Measurements from ENCODE around the gene PLCH1. TPM values are rescaled to one million over a fixed set of nuclear protein-coding genes. Genes with fewer than 3 reads are reported as not detected.

The PLCH1 gene
- total and polyA plus RNA-seq, 2 of the 13 experiments (the other 11 are each of a cell fraction or from before 2014, with no cell fraction given), result 2.0 to 3.0 TPM

- ChIA-PET CTCF (ENCODE audit: low intra/inter-chr PET ratio, low total read pairs) (no interaction called here), POLR2A (no interaction called here)
- H2AFZ ChIP-seq (ENCODE audit: low read length), result no peak overlapping the region
- no peaks in the 10 kb centered on the region for H3K79me2 ChIP-seq (ENCODE audit: insufficient read depth, low read length)
- in situ Hi-C loops (cut with HindIII; ENCODE audit: extremely low pct_ligation_motif_present, low pct_unique_long_range_greater_than_20kb) (loop anchor here (25.0 kb wide), 1 partner anchor 599 kb away; no protein-coding TSS in a partner anchor), intact Hi-C loops (cut with micrococcal nuclease; ENCODE audit: unreplicated experiment) (no loop called here)
- H3K4me2 ChIP-seq (ENCODE audit: low read depth, low read length), result no peak overlapping the region
- H3K27me3 ChIP-seq (ENCODE audit: control insufficient read depth in 1 of 2, insufficient read depth in 2 of 2, low read length in 2 of 2), result no peaks in the 10 kb centered on the region
- FAIRE-seq (no peak), ATAC-seq (no peak), DNase-seq (ENCODE audit: low spot score) (no peak)
- 0 out of 2 replicates have a peak, but pooled peaks cover 3% of the 10 kb centered on the region for H3K9me3 ChIP-seq (ENCODE audit: low read length)
- H3K36me3 ChIP-seq (replicated peaks in 1 of 2; ENCODE audit: control insufficient read depth in 1 of 2, insufficient read depth in 2 of 2, low read length in 2 of 2), result no peaks in the 10 kb centered on the region
- no peak overlapping the region for H3K4me3 ChIP-seq (replicated peaks in 1 of 3; ENCODE audit: insufficient read depth in 1 of 3, low read depth in 2 of 3, low read length in 3 of 3)
- no peak overlapping the region for H3K27ac ChIP-seq (ENCODE audit: extremely low read length, insufficient read depth, low read length)
- H4K20me1 ChIP-seq (ENCODE audit: insufficient read depth, low read length), result no peaks in the 10 kb centered on the region
- no peaks in the 10 kb centered on the region for H3K4me1 ChIP-seq (ENCODE audit: insufficient read depth, low read length)
- H3K9ac ChIP-seq (ENCODE audit: insufficient read depth, low read depth, low read length), result no peak overlapping the region
- BruUV-seq (replicated peaks), result no TSS peak
- whole genome bisulfite sequencing (ENCODE audit: low lambda C conversion rate), result 47% methylated on average over 10 of the region's 10 CpGs
- TF ChIP-seq CEBPB (IDR thresholded peaks at IDR 0.05; ENCODE audit: borderline replicate concordance, low read depth, low read length), result peak; percentile 51
- no peak for TF ChIP-seq TBX3 (IDR thresholded peaks at IDR 0.05; ENCODE audit: borderline replicate concordance)
These were observed 381.8 kb downstream of the PLCH1 start for GRCh38 chr3:155362808-155363689.

GRCh38 chr3:155360281-155360680 is 384.6 kb downstream of the PLCH1 start:
- H3K9ac ChIP-seq (ENCODE audit: insufficient read depth, low read depth, low read length), result no peak overlapping the region
- TF ChIP-seq FOXM1 (CRISPR knock-in tag; IDR thresholded peaks at IDR 0.05) (no peak), ZBTB1 (CRISPR knock-in tag; IDR thresholded peaks at IDR 0.05; ENCODE audit: borderline replicate concordance) (no peak)
- ChIA-PET POLR2A (no interaction called here), CTCF (ENCODE audit: low intra/inter-chr PET ratio, low total read pairs) (no interaction called here)
- WGBS (ENCODE audit: low lambda C conversion rate), result 40% methylated on average over 2 of the region's 2 CpGs
- H2AFZ ChIP-seq (ENCODE audit: low read length), result no peak overlapping the region
- intact Hi-C loops (cut with micrococcal nuclease; ENCODE audit: unreplicated experiment), result no loop called here
- no peak overlapping the region for H3K27ac ChIP-seq (ENCODE audit: extremely low read length, insufficient read depth, low read length)
- in situ Hi-C loops (cut with HindIII; ENCODE audit: extremely low pct_ligation_motif_present, low pct_unique_long_range_greater_than_20kb), result loop anchor here (25.0 kb wide), 1 partner anchor 602 kb away; no protein-coding TSS in a partner anchor
- H3K36me3 ChIP-seq (replicated peaks in 1 of 2; ENCODE audit: control insufficient read depth in 1 of 2, insufficient read depth in 2 of 2, low read length in 2 of 2), result no peaks in the 10 kb centered on the region
- DNase-seq (ENCODE audit: low spot score) (no peak), ATAC-seq (no peak), FAIRE-seq (no peak)
- peaks cover 1% of the 10 kb centered on the region for H3K4me1 ChIP-seq (ENCODE audit: insufficient read depth, low read length)
- 0 out of 2 replicates have a peak, but pooled peaks cover under 1% of the 10 kb centered on the region for H3K9me3 ChIP-seq (ENCODE audit: low read length)
- no peak overlapping the region for H3K4me2 ChIP-seq (ENCODE audit: low read depth, low read length)
- H3K4me3 ChIP-seq (replicated peaks in 1 of 3; ENCODE audit: insufficient read depth in 1 of 3, low read depth in 2 of 3, low read length in 3 of 3), result no peak overlapping the region
- H4K20me1 ChIP-seq (ENCODE audit: insufficient read depth, low read length), result no peaks in the 10 kb centered on the region
- no TSS peak for BruUV-seq (replicated peaks)
- H3K27me3 ChIP-seq (ENCODE audit: control insufficient read depth in 1 of 2, insufficient read depth in 2 of 2, low read length in 2 of 2), result no peaks in the 10 kb centered on the region
- H3K79me2 ChIP-seq (ENCODE audit: insufficient read depth, low read length), result no peaks in the 10 kb centered on the region

Data from HepG2 (cell line).